PFSK-1 (cell line): ENCODE measurements around the gene PLB1.

Experiments
- FOXP2 ChIP-seq: optimal IDR thresholded peaks from 2 replicates; pipeline ENCODE3; 2011; ENCODE audit warnings: borderline replicate concordance, control low read depth, inconsistent platforms; ENCODE audit not compliant: insufficient read depth; ENCODE audit errors: extremely low read length, extremely low read depth
- POLR2AphosphoS5 ChIP-seq: IDR thresholded peaks from 2 replicates; pipeline ENCODE4 v1.6.1; 2012; ENCODE audit warnings: low read depth, mild to moderate bottlenecking, control low read depth, low read length, moderate library complexity
- REST ChIP-seq, 2 experiments: IDR thresholded peaks; 2 replicates each; pipeline versions ENCODE4 v1.6.1 to v1.8.0; 2011 to 2012; ENCODE audit warnings: low read depth in 2 of 2, low read length in 2 of 2, control low read depth in 1 of 2, inconsistent platforms in 1 of 2, mild to moderate bottlenecking in 1 of 2, moderate library complexity in 1 of 2; ENCODE audit not compliant: insufficient read depth in 1 of 2
- SIN3A ChIP-seq: IDR thresholded peaks from 2 replicates; pipeline ENCODE4 v1.6.1; 2012; ENCODE audit warnings: mild to moderate bottlenecking, low read length, moderate library complexity, borderline replicate concordance; ENCODE audit not compliant: insufficient read depth
- TAF1 ChIP-seq: IDR thresholded peaks from 2 replicates; pipeline ENCODE4 v1.6.1; 2012; ENCODE audit warnings: low read length, control low read depth, borderline replicate concordance; ENCODE audit not compliant: insufficient read depth

The PLB1 gene

DNA sequence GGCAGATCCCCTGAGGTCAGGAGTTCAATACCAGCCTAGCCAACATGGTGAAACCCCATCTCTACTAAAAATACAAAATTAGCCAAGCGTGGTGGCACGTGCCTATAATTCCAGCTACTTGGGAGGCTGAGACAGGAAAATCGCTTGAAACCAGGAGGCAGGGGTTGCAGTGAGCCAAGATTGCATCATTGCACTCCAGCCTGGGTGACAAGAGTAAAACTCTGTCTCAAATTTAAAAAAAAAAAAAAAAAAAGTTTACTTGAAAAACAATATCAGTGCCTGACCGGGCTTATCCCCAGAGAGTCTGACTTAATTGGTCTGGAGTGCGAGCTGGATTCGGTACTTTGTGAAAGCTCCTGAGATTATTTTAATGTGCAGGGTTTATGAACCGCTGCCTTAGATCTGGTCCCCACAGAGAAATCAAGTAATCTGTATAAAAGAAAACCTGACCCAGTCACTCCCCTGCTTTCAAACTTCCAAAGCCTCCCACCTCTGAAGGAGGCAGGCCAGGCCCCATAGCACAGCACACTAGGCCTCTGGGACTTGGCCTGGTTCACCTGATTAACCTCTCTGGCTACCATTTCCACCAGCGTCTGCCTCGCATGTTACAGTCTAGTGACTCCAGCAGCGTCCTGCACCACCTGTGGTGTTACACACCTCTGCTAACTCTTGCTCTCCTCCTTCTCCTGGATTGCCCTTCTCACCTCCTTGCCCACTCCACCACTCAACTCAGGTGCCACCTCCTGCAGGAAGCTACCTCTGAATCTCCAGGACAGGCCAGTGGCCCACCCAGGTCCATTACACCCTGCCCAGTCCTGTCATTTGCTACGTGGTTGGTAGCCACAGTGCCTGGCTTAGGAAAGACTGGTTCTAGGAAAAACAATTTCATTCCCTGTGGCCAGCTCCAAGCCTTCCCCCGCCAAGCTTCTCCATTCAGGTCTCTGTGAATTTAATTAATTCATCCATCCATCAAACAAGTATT is 141.5 kb downstream of the PLB1 start:
- no peak for TF ChIP-seq SIN3A
- TF ChIP-seq POLR2AphosphoS5: no peak
- no peak for TF ChIP-seq REST (IDR thresholded peaks at IDR 0.05; ENCODE audit: insufficient read depth in 1 of 2, low read depth in 2 of 2, low read length in 2 of 2)
- TF ChIP-seq TAF1: no peak
- TF ChIP-seq FOXP2: no peak

- TF ChIP-seq FOXP2: no peak
- no peak for TF ChIP-seq SIN3A
- no peak for TF ChIP-seq REST (IDR thresholded peaks at IDR 0.05; ENCODE audit: insufficient read depth in 1 of 2, low read depth in 2 of 2, low read length in 2 of 2)
- no peak for TF ChIP-seq TAF1
- TF ChIP-seq POLR2AphosphoS5: no peak
These were observed 142.2 kb downstream of the PLB1 start for GRCh38 chr2:28638102-28638501.

- TF ChIP-seq TAF1: no peak
- TF ChIP-seq REST (IDR thresholded peaks at IDR 0.05; ENCODE audit: insufficient read depth in 1 of 2, low read depth in 2 of 2, low read length in 2 of 2): no peak
- TF ChIP-seq FOXP2: no peak
- TF ChIP-seq POLR2AphosphoS5: no peak
- TF ChIP-seq SIN3A: no peak
These were observed 143.3 kb downstream of the PLB1 start for GRCh38 chr2:28639092-28639691.

DNA sequence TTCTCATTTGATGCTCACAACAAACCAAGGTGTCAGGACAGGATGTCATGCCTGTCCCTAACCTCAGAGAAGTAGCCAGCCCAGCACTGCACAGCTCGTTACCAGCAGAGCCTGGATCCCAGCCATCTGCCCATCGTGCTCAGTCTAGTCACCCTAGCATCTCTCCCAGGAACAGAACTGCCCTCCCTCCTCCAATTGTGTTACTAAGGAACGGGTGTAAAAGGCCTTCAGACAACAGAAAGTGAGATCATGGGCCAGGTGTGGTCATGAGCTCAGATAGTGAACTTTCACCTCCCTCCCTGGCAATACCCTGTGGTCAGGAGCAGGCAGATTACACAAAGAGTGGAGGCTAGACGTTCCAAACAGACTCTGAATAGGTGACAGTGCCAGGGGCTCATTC is 144.0 kb downstream of the PLB1 start:
- TF ChIP-seq REST (IDR thresholded peaks at IDR 0.05; ENCODE audit: insufficient read depth in 1 of 2, low read depth in 2 of 2, low read length in 2 of 2) (no peak), TAF1 (no peak)
